Endothelial cell of umbilical vein (primary cell): ENCODE results near the gene LIMCH1. TPM values are rescaled to one million over a fixed set of nuclear protein-coding genes. Genes with fewer than 3 reads are reported as not detected.

Source experiments
- BruUV-seq: library from RNA; stranded (reverse); fragments of 400-500 nt; replicated peaks from 2 replicates; lab custom pipeline; 2021; lab: Mats Ljungman, UMichigan
- CTCF ChIA-PET: fragments of 300-600, 350-600 bp; sonication (Branson Sonifier 250); formaldehyde crosslinking; loops from one replicate; lab custom pipeline; 2021; ENCODE audit warnings: antibody characterized with exemption, inconsistent platforms; lab: Charles Lee
- POLR2A ChIA-PET: fragments of 300-600, 350-600 bp; sonication (Branson Sonifier 250); formaldehyde crosslinking; loops from one replicate; lab custom pipeline; 2021; ENCODE audit warnings: antibody characterized with exemption, inconsistent platforms; lab: Charles Lee
- DNase-seq: peaks from one replicate; pipeline ENCODE4 v3.0.0-alpha.2; 2011; ENCODE audit warnings: low read depth, low spot score
- FAIRE-seq: peaks from 2 replicates; lab custom pipeline; 2011; peaks lifted over from hg19 to GRCh38; lab: Jason Lieb, UNC
- H2AFZ ChIP-seq: 2 replicates; pipeline ENCODE4 v1.6.0; 2012; ENCODE audit warnings: low read depth, low read length, control low read depth, inconsistent platforms
- H3K27ac ChIP-seq: 2 replicates; pipeline ENCODE4 v1.5.1; 2011; ENCODE audit warnings: low read depth, mild to moderate bottlenecking, control low read depth, low read length, moderate library complexity; ENCODE audit not compliant: insufficient read depth
- H3K27me3 ChIP-seq, 2 experiments: 2 replicates each; pipeline versions ENCODE4 v1.6.0 to v1.6.1; 2011; ENCODE audit warnings: low read length in 2 of 2, mixed read lengths in 1 of 2; ENCODE audit not compliant: control insufficient read depth in 2 of 2, insufficient read depth in 2 of 2
- H3K36me3 ChIP-seq, 2 experiments: 2 replicates in 1 of 2; 3 replicates in 1 of 2; pipeline ENCODE4 v1.5.1; 2011; ENCODE audit warnings: low read length in 2 of 2, mild to moderate bottlenecking in 1 of 2, moderate library complexity in 1 of 2; ENCODE audit not compliant: control insufficient read depth in 2 of 2, insufficient read depth in 2 of 2; ENCODE audit errors: extremely low read depth in 1 of 2
- H3K4me1 ChIP-seq: 3 replicates; pipeline ENCODE4 v1.5.1; 2011; ENCODE audit warnings: mild to moderate bottlenecking, low read length; ENCODE audit not compliant: control insufficient read depth, insufficient read depth; ENCODE audit errors: extremely low read depth
- H3K4me2 ChIP-seq: 2 replicates; pipeline ENCODE4 v1.6.1; 2011; ENCODE audit warnings: low read length, control low read depth, mixed read lengths; ENCODE audit not compliant: insufficient read depth
- H3K4me3 ChIP-seq, 3 experiments: fragments of 200-600 bp in 1 of 3; sonication (generic), shearing (Covaris generic) in 1 of 3; replicated peaks in 1 of 3; 2 replicates each; pipeline ENCODE4 v1.5.1; 2011 to 2016; ENCODE audit warnings: control low read depth in 3 of 3, low read length in 3 of 3, mild to moderate bottlenecking in 2 of 3, inconsistent platforms in 1 of 3, low read depth in 1 of 3, moderate library complexity in 1 of 3; ENCODE audit not compliant: insufficient read depth in 1 of 3
- H3K79me2 ChIP-seq: 2 replicates; pipeline ENCODE4 v1.6.0; 2012; ENCODE audit warnings: low read length, inconsistent platforms; ENCODE audit not compliant: control insufficient read depth, insufficient read depth
- H3K9ac ChIP-seq: replicated peaks from 2 replicates; pipeline ENCODE3; 2011; ENCODE audit warnings: low read length, control low read depth; ENCODE audit not compliant: insufficient read depth; ENCODE audit errors: extremely low read depth
- H3K9me1 ChIP-seq: replicated peaks from 3 replicates; pipeline ENCODE4 v1.6.0; 2011; ENCODE audit warnings: mild to moderate bottlenecking, low read length; ENCODE audit not compliant: control insufficient read depth, insufficient read depth; ENCODE audit errors: extremely low read depth
- H3K9me3 ChIP-seq: replicated peaks from 2 replicates; pipeline ENCODE4 v1.5.1; 2012; ENCODE audit warnings: low read length, inconsistent platforms; ENCODE audit not compliant: control insufficient read depth, insufficient read depth
- H4K20me1 ChIP-seq: replicated peaks from 2 replicates; pipeline ENCODE3; 2011; ENCODE audit warnings: mild to moderate bottlenecking, low read length; ENCODE audit not compliant: control insufficient read depth, insufficient read depth; ENCODE audit errors: extremely low read depth
- EZH2 ChIP-seq: IDR thresholded peaks from 2 replicates; pipeline ENCODE4 v1.6.1; 2012; ENCODE audit warnings: borderline replicate concordance, low read depth, mild to moderate bottlenecking, moderate library complexity, low read length, inconsistent platforms; ENCODE audit not compliant: severe bottlenecking
- FOS ChIP-seq: IDR thresholded peaks from 2 replicates; pipeline ENCODE4 v1.6.1; 2011; ENCODE audit warnings: mild to moderate bottlenecking, low read length, moderate library complexity, borderline replicate concordance; ENCODE audit not compliant: insufficient read depth
- GATA2 ChIP-seq: IDR thresholded peaks from 2 replicates; pipeline ENCODE4 v1.7.0; 2011; ENCODE audit warnings: low read depth, mild to moderate bottlenecking, moderate library complexity, mixed read lengths, low read length; ENCODE audit not compliant: insufficient read length, insufficient read depth
- JUN ChIP-seq: IDR thresholded peaks from 2 replicates; pipeline ENCODE4 v1.6.1; 2011; ENCODE audit warnings: borderline replicate concordance, low read depth; ENCODE audit not compliant: insufficient read length, insufficient read depth
- MYC ChIP-seq: IDR thresholded peaks from one replicate; pipeline ENCODE4 v1.6.1; 2011; ENCODE audit warnings: mild to moderate bottlenecking, low read depth, low read length
- POLR2A ChIP-seq: IDR thresholded peaks from 2 replicates; pipeline ENCODE4 v1.6.1; 2012; ENCODE audit warnings: low read depth, mild to moderate bottlenecking, control low read depth, low read length
- POLR2AphosphoS5 ChIP-seq: IDR thresholded peaks from 2 replicates; pipeline ENCODE4 v1.6.1; 2012; ENCODE audit warnings: low read depth, mild to moderate bottlenecking, control low read depth, low read length, moderate library complexity; ENCODE audit not compliant: insufficient read depth
- dilution Hi-C: fragments of 300-500 bp; cut with MboI; formaldehyde crosslinking; loops from one replicate; pipeline ENCODE4 v1.15.0; 2019; ENCODE audit warnings: low sequenced_read_pairs; ENCODE audit not compliant: extremely low pct_ligation_motif_present
- intact Hi-C: fragments of 100-400 bp; cut with micrococcal nuclease; formaldehyde crosslinking; loops from one replicate; pipeline ENCODE4 v1.10.0; 2022
- polyA plus RNA-seq, 4 experiments: library from polyadenylated mRNA; depleted of rRNA in 3 of 4; stranded (reverse) in 3 of 4; unstranded in 1 of 4; fragments of >200 nt; gene quantifications; 2 replicates each; pipeline versions ENCODE4 v1.2.1 to v1.2.3, GENCODE V29; 2011 to 2012; ENCODE audit warnings: missing spikeins in 1 of 4
- total RNA-seq: library from RNA; stranded (reverse); gene quantifications from 2 replicates; pipeline ENCODE4 v1.2.3, GENCODE V29; 2021
- TF ChIP-seq, protein P1 (sequence below), 2 donors: IDR thresholded peaks; 1 replicate in 1 of 2; 2 replicates in 1 of 2; pipeline ENCODE4 v1.5.1; 2011; ENCODE audit warnings: low read length in 2 of 2, mild to moderate bottlenecking in 2 of 2, moderate library complexity in 2 of 2, control low read depth in 1 of 2, inconsistent platforms in 1 of 2, low read depth in 1 of 2; ENCODE audit not compliant: insufficient read depth in 1 of 2; ENCODE audit errors: extremely low read depth in 1 of 2
- TF ChIP-seq, protein P2 (sequence below): IDR thresholded peaks from 2 replicates; pipeline ENCODE4 v1.6.1; 2011; ENCODE audit not compliant: insufficient read depth, insufficient read length

The LIMCH1 gene
- total and polyA plus RNA-seq, 2 donors (not counting 3 experiments of a cell fraction or from before 2014, with no cell fraction given) = 14.3 to 32.8 TPM

DNA sequence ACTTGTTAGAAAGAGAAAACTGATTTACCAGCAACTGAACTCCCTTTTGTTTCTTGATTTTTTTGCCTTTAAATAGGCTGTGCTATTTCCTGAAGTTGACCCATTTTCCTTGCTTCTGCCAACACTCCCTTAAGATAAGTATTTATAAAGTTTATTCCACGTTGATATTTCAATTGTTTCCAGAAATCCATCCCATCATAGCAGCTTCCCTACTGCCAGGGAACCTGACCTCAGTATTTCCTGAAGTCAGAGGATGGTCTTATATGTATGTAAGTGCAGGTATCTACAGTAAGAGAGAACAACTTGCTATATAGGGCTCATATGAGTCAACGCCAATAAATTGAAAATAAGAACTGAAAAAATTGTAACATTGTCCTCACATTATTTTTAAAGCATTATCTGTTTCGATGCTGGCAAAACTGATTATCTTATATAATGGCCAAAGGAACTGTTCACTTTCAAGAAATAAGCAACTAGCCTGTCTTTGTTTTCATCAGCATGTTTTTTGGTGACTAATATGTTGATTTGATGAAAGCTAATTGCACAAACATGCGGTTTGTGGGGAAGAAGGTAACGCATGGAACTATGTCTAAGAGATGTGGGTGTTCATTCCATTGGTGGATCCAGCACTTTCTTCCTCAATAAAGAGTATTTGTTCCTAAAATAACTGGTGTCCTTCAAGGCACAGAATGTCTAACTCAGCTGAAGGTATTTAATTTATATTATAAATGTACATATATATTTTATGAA is 4.7 kb downstream of the LIMCH1 start:
- no peaks in the 10 kb centered on the region for H4K20me1 ChIP-seq
- intact Hi-C loops = no loop called here

More for the DNA sequence above, 4.7 kb downstream of the LIMCH1 start:
- no TSS peak for BruUV-seq
- dilution Hi-C loops = no loop called here
- no peaks in the 10 kb centered on the region for H3K9me3 ChIP-seq
- no peak overlapping the region for H3K27ac ChIP-seq
- ChIA-PET CTCF (no interaction called here), POLR2A (no interaction called here)
- DNase-seq = peak; percentile 68
- no peaks in the 10 kb centered on the region for H3K79me2 ChIP-seq
- peaks cover 4 to 11% of the 10 kb centered on the region in 2 experiments for H3K27me3 ChIP-seq
- TF ChIP-seq MYC (no peak), GATA2 (no peak), POLR2AphosphoS5 (no peak), EZH2 (no peak), POLR2A (no peak), JUN (no peak), FOS (no peak)
- TF ChIP-seq, protein P1, sequence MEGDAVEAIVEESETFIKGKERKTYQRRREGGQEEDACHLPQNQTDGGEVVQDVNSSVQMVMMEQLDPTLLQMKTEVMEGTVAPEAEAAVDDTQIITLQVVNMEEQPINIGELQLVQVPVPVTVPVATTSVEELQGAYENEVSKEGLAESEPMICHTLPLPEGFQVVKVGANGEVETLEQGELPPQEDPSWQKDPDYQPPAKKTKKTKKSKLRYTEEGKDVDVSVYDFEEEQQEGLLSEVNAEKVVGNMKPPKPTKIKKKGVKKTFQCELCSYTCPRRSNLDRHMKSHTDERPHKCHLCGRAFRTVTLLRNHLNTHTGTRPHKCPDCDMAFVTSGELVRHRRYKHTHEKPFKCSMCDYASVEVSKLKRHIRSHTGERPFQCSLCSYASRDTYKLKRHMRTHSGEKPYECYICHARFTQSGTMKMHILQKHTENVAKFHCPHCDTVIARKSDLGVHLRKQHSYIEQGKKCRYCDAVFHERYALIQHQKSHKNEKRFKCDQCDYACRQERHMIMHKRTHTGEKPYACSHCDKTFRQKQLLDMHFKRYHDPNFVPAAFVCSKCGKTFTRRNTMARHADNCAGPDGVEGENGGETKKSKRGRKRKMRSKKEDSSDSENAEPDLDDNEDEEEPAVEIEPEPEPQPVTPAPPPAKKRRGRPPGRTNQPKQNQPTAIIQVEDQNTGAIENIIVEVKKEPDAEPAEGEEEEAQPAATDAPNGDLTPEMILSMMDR (IDR thresholded peaks at IDR 0.05; ENCODE audit: extremely low read depth in 1 of 2, insufficient read depth in 1 of 2, low read depth in 1 of 2, low read length in 2 of 2) = no peak
- TF ChIP-seq, protein P2, sequence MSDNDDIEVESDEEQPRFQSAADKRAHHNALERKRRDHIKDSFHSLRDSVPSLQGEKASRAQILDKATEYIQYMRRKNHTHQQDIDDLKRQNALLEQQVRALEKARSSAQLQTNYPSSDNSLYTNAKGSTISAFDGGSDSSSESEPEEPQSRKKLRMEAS = no peak
- H3K36me3 ChIP-seq = no peaks in the 10 kb centered on the region
- peaks cover 20% of the 10 kb centered on the region for H3K4me1 ChIP-seq
- no peak overlapping the region for H3K4me2 ChIP-seq
- peak; percentile 66 for FAIRE-seq
- H3K9ac ChIP-seq = no peak overlapping the region
- H3K9me1 ChIP-seq = no peaks in the 10 kb centered on the region
- no peak overlapping the region for H3K4me3 ChIP-seq
- H2AFZ ChIP-seq = no peak overlapping the region
